DMS153 treated with DMSO at 0.1 percent for 48 hours (cell line): ENCODE results near the gene OVCH2.
"Not testable (repeated sequence)": the region's sequence is repeated elsewhere in the genome, so short reads cannot be mapped to it uniquely, and the experiment has no call there.

Experiments
- DNase-seq: peaks from one replicate; lab custom pipeline; 2025; ENCODE audit not compliant: unreplicated experiment; lab: John Stamatoyannopoulos, UW

Gene OVCH2

DNA sequence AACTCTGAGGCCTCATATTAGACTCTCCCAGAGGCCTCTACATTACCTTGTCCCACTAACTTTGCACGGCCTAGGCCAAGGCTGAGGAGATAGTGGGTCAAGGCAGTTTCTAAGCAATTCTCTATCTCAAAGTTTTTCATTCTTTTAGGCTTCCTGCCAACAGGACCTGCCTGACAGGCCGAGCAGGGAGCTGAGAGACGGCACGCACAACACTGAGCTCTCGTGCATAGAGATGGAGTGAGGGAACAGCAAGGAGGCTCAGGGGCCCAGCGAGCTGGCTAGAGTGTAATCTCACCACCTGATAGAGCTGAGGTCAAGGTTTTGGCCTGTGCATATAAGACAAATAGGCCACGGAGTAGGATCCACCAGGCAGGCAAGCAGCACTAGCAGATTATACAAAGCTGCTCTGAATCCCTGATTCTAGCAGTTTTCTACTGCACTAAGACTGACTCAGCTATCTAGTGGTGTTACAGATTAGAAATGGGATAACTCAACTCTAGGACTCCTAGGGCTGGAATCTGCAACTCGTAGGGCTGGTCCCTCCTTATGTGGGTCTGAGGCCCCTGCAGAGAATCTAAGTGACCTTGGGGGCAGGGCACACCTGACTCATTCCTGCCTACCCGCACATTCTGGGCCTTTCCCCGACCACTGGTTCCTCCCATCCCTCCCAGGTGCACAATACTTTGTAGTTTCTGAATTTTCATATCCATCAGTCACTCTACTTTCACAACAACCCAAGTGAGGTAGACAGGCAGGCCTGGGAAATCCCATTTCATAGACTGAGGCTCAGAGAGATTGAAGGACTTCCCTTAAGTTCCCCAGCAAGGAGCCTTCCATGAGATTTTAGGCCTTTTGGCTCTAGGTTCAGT is 34.7 kb downstream of the OVCH2 start:
- no peak for DNase-seq

DNA sequence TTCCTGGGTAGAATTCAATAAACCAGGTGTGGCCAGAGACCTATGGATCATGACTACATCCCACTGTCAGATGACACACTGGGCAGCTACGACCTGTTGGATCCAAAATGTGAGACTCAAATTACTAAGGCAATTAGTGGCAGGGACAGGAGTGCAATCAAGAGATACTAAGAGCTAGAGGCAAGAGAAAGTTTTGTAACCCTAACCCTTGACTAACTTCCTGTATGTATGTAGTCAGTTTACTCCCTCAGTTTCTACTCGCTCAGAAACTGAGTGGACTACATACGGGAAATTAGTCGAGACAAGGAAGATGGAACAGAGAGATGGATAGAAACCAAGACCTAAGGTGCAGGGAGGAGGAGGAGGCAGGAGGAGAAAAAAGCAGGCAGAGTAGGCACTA is 35.6 kb downstream of the OVCH2 start:
- DNase-seq: no peak

DNA sequence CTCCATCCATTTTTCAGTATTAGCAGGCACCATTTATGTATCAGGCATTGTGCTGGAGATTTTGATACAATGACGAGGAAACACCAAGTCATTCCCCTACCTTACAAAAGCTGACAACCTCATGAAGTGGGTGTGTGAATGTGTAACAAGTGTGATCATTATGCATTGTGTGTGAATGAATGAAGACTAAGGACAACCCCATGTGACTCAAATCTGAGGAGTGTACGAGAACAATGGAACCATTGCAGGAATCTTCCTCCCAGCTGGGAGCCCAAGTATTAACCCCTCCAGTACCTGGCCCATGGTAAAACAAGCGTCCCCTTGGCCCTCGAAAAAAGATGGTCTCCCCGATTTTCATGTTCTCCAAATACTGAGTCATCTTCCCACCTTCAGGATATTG is 37.4 kb downstream of the OVCH2 start:
- DNase-seq: no peak

DNA sequence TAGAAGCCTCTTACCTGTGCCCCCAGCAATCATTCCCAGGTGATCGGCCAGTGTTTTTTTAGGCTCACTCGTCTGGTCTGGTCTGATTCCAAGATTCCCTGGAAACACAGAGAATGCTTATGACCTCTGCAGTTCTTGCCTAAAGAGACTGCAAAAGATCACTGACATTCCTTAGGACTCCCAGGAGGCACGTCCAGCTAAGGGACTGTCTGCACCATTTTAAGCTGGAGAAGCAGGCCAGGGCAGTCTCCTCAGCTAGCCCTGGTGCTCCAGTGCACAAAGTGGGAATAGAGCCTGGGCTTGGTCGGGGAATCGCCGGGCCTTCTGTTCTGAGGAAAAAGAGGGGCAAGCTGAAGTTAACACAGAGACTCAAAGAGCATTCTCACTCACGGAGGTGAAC is 37.8 kb downstream of the OVCH2 start:
- no peak for DNase-seq

- no peak for DNase-seq
These were observed 38.8 kb downstream of the OVCH2 start for GRCh38 chr11:7667460-7667859.

DNA sequence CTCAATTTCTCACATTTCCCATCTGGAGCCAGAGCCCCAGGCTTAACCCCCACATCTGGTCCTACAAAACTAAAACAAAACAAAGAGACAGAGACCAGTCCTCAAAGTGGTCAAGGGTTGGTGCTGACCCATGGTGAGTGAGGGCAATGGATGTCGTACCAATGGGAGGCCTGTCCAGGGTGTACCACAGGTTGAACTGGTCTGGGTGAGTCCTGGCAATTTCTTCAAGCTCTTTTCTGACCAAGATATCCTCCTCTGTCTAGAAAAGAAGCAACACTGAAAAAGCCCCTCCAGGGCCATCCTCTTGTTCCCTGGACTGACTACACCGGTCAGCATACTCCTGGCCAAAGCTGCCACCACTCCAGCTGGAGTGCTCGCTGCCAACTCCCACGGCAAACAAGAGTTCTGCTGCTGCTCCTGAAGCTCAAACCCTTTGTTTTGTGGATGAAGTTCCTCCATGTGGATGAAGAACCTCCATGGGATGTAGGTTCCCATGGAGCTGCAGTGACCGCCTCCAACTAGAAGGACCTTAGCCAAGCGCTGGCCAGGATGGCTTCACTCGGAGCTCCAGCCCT is 39.9 kb downstream of the OVCH2 start:
- DNase-seq: no peak

DNA sequence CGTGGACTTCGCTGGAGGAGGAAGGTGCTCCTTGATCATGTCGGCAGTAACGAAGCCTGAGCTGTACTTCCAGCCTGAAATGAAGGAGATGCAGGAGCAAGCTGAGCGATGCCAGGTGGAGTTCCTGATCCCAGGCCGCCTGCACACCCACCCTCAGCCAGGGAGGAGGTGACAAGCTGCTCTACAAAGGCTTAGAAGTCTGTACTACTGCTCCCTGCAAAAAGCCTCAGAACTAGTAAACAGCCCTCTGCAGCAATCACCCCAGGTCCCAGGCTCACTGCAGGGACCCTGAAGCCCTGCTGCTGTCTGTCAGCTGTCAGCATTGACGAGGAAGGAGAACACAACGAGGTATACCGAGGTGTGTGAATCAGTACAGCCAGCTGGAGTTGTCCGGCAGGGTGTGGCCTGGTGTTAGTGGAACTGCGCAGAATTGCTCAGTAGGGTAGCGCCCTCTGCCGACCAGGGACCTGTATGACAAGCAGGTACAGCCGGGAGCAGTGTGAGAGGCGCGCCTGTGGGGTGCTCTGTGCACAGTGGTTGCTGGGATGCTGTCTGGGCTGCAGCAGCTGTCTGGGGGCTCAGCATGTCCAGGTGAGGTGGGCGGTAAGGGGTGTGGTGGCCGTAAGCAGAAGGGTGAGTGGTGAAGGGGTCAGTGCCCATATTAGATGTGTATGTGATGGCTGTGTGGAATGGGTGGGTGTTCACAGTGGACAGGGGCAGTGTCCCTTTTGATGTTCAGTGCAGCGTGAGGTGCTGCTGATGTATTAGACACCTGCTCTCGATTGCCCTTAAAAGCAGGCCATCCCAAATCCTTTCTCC is 40.6 kb downstream of the OVCH2 start:
- peak; percentile 71 for DNase-seq

- DNase-seq: no peak
These were observed 41.4 kb downstream of the OVCH2 start for GRCh38 chr11:7664867-7665266.

- DNase-seq: not testable (repeated sequence)
These were observed 42.7 kb downstream of the OVCH2 start for GRCh38 chr11:7663531-7663930.

- peak; percentile 34 for DNase-seq
These were observed 48.8 kb downstream of the OVCH2 start for GRCh38 chr11:7657306-7658025.

DNA sequence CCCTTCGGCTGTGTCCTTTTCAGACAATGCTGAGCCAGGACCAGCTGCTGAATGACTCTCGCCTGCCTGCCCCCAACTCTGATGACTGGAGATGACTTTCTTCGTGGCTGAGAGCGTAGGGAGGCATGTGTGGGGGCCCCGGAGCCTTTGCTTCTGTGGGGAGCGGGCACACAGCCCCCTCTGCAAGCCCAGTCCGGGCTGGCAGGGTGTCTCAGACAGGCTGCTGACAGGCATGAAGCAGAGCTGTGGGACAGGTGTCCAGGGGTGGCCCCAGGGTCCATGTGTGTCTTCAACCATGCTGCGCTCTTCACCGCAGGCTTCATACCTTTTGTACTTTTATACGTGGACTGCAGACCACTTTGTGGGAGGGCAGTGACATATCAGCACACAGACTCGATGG is 49.6 kb downstream of the OVCH2 start:
- no peak for DNase-seq

DNA sequence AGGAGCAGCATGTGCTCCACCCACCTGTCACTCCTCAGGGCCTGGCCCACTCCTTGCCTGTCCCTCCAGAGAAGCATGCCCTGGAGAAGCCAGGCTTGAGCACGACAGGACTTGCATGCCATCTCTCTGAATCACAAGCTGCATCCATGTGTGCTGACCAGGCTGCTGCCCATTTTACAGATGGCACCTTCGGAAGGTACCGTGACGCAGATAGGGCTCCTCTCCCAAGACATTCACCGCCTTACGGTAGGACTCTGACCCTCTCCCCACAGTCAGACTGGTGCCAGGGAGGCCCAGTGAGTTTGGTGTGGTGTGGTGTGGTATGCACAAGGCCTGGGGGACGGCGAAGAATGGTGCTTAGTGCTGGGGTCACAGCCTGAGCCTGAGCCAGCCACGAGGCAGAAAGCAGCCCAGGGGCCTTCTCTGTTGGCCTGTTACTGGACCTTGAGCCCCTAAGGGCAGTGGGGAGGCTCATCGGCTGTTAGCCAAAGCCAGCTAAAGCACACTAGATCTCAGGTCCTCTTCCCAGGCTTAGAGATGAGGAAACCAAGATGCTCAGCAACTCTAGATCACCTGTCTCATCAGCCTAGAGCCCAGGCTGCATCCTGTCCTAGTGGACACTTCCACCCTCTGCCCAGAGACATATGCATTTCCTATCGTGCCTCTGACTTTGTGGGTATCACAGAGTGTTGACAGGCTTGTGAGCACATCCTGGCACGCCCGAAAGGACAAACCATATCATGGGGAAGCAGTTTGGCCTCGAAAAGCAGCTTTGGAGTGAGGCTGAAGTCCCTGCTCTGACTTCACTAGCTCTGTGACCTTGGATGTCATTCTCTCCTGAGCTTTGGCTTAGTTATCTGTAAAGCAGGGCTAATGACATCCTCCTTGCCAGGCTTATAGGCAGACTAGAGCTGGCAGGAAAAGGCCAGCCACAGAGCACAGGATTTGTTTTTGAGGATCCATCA is 50.7 kb downstream of the OVCH2 start:
- no peak for DNase-seq

- no peak for DNase-seq
These were observed 52.0 kb downstream of the OVCH2 start for GRCh38 chr11:7654195-7654705.

DNA sequence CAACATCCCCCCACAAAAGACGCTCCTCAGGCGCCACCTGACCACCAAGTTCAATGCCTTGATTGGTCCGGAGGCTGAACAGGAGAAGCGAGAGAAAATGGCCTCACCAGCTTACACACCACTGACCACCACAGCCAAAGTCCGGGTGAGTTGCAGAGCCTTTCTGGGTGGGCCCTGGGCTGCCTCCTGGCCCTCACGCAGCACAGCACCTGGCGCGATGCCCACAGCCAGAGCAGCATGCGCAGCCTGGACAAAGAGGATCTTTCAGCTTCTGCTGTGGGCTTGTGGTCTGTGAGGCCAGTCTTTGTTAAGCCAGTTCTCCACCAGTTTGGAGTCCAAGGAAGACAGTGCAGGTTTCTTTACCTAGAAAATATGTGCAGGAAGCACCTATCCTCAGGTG is 54.6 kb downstream of the OVCH2 start:
- DNase-seq: no peak

DNA sequence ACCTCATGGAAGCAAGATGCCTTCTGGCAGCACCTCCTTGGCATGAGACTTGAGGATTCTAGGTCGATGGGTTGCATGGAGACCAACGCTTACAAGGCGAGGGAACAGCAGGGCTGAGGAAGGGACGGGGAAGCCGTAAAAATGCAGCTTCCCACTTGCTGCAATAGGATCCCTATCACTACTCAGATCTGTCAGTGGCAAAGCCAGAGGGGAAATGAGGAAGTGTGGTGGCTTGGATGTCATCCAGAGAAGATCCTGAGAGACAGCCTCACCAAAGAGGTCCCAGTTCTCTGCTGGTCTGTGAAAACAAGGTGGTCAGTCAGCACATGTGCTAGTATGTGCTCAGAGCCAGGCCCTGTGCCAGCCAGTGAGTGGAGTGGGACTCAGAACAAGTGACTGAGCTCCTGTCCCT is 55.1 kb downstream of the OVCH2 start:
- DNase-seq: no peak

DNA sequence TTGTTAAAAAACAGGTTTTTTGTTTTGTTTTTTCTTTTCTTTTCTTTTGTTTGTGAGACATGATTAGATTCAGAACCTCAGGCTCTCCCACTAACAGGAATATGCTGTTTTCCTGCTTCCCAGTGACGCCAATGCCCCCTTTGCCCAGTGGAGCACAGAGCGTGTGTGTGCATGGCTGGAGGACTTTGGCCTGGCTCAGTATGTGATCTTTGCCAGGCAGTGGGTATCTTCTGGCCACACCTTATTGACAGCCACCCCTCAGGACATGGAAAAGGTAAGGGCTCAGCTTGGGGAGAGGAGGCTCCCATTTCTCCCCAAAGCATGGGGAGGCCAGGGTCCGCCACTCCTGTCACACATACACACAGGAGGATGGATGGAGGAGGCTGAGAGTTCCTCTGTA is 58.0 kb downstream of the OVCH2 start:
- no peak for DNase-seq

GRCh38 chr11:7646866-7647265 is 59.4 kb downstream of the OVCH2 start:
- DNase-seq: no peak

DNA sequence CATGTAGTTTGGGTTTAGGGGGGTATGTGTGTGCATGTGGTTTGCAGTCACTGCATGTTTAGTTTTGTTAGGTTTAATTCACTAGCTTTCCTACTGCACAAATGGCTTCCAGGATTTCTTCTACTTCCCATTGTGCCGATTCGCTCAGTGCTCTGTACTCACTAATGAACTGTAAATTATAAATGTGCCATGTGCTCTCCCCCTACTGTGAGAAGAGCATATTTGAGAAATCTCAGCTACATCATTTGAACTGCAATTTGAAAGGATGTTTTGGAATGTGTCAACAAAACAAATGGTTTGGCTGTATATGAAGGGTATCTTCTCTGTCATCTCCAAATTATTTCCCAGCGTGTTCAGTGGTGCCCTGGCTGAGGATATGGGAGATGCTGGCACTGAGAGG is 61.1 kb downstream of the OVCH2 start:
- DNase-seq: no peak

- no peak for DNase-seq
These were observed 63.0 kb downstream of the OVCH2 start for GRCh38 chr11:7643314-7643713.

DNA sequence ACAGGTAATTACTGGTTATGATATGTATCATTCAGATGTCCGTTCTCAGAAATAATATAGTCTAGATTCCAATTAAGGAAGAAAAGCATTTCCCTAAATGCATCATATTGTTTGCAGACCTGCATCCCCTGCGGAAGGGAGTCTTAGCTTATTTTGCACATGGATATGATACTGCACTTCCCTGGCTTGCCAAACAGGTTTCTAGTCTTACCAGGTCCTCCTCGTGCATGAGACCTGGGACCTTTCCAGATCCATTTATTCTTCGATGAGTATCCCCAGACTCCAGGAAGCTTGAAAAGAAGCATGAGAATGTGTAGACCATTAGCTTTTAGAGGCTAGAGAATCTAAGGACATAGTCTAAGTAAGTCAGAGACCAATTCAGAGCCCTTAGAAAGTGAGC is 63.5 kb downstream of the OVCH2 start:
- no peak for DNase-seq
